Trophoblast cell (in vitro differentiated cells and primary cell): ENCODE results near the gene RELB.

Source experiments
- DNase-seq, 2 donors: peaks; one replicate each; pipeline ENCODE4 v3.0.0-alpha.2; 2016
- H2AFZ ChIP-seq: 2 replicates; pipeline ENCODE4 v1.6.1; 2013; ENCODE audit warnings: low read length, moderate library complexity, mild to moderate bottlenecking; ENCODE audit not compliant: insufficient read depth, poor library complexity
- H2AK5ac ChIP-seq: 2 replicates; pipeline ENCODE4 v1.6.1; 2013; ENCODE audit warnings: mild to moderate bottlenecking, low read length
- H2BK120ac ChIP-seq: 2 replicates; pipeline ENCODE4 v1.6.1; 2013; ENCODE audit warnings: low read length, mild to moderate bottlenecking, moderate library complexity; ENCODE audit not compliant: insufficient read depth, poor library complexity
- H2BK12ac ChIP-seq: 2 replicates; pipeline ENCODE4 v1.6.1; 2013; ENCODE audit warnings: mild to moderate bottlenecking, low read length, moderate library complexity
- H2BK5ac ChIP-seq: 2 replicates; pipeline ENCODE4 v1.6.1; 2013; ENCODE audit warnings: low read length, low read depth, moderate library complexity, mild to moderate bottlenecking; ENCODE audit not compliant: poor library complexity
- H3K14ac ChIP-seq: 2 replicates; pipeline ENCODE4 v1.6.1; 2013; ENCODE audit warnings: mild to moderate bottlenecking, low read length
- H3K18ac ChIP-seq: 2 replicates; pipeline ENCODE4 v1.6.1; 2013; ENCODE audit warnings: mild to moderate bottlenecking, low read length
- H3K23ac ChIP-seq: 2 replicates; pipeline ENCODE4 v1.6.1; 2013; ENCODE audit warnings: low read length
- H3K27ac ChIP-seq: 2 replicates; pipeline ENCODE4 v1.5.1; 2013; ENCODE audit warnings: low read depth, mild to moderate bottlenecking, inconsistent platforms, low read length, moderate library complexity
- H3K27me3 ChIP-seq: 2 replicates; pipeline ENCODE4 v1.6.1; 2013; ENCODE audit warnings: inconsistent platforms, mild to moderate bottlenecking, low read length, moderate library complexity; ENCODE audit not compliant: insufficient read depth
- H3K36me3 ChIP-seq, 2 experiments: 1 replicate in 1 of 2; 2 replicates in 1 of 2; pipeline ENCODE4 v1.6.1; 2013; ENCODE audit warnings: low read length in 2 of 2, mild to moderate bottlenecking in 2 of 2, moderate library complexity in 1 of 2; ENCODE audit not compliant: insufficient read depth in 2 of 2, control insufficient read depth in 1 of 2
- H3K4ac ChIP-seq: 2 replicates; pipeline ENCODE4 v1.6.1; 2013; ENCODE audit warnings: low read depth, mild to moderate bottlenecking, low read length, moderate library complexity
- H3K4me1 ChIP-seq, 2 experiments: 1 replicate in 1 of 2; 2 replicates in 1 of 2; pipeline ENCODE4 v1.6.1; 2013; ENCODE audit warnings: low read length in 2 of 2, mild to moderate bottlenecking in 2 of 2, moderate library complexity in 1 of 2; ENCODE audit not compliant: insufficient read depth in 2 of 2, control insufficient read depth in 1 of 2
- H3K4me2 ChIP-seq: 2 replicates; pipeline ENCODE4 v1.6.1; 2013; ENCODE audit warnings: inconsistent platforms, mild to moderate bottlenecking, low read length, moderate library complexity
- H3K4me3 ChIP-seq: 2 replicates; pipeline ENCODE4 v1.5.1; 2013; ENCODE audit warnings: mild to moderate bottlenecking, low read depth, low read length, inconsistent platforms
- H3K79me1 ChIP-seq: one replicate; pipeline ENCODE4 v1.6.1; 2013; ENCODE audit warnings: low read length
- H3K79me2 ChIP-seq: 2 replicates; pipeline ENCODE4 v1.6.1; 2013; ENCODE audit warnings: low read length, mild to moderate bottlenecking; ENCODE audit not compliant: control insufficient read depth, insufficient read depth, poor library complexity
- H3K9ac ChIP-seq: 2 replicates; pipeline ENCODE4 v1.6.1; 2013; ENCODE audit warnings: mild to moderate bottlenecking, low read length
- H3K9me3 ChIP-seq: 2 replicates; pipeline ENCODE4 v1.6.1; 2013; ENCODE audit warnings: low read depth, mild to moderate bottlenecking, control low read depth, inconsistent platforms, low read length; ENCODE audit not compliant: insufficient read depth
- H4K12ac ChIP-seq: 2 replicates; pipeline ENCODE4 v1.6.1; 2013; ENCODE audit warnings: low read depth, mild to moderate bottlenecking, low read length, moderate library complexity
- H4K8ac ChIP-seq: 2 replicates; pipeline ENCODE4 v1.6.1; 2013; ENCODE audit warnings: low read depth, mild to moderate bottlenecking, low read length, moderate library complexity
- H4K91ac ChIP-seq: one replicate; pipeline ENCODE4 v1.6.1; 2013; ENCODE audit warnings: low read depth, mild to moderate bottlenecking, low read length, moderate library complexity
- WGBS: extraction: QIAGEN DNeasy Blood & Tissue Kit; methylation state at CpG from one replicate; pipeline ENCODE4 v1.1.7; 2013; ENCODE audit warnings: missing lambda C conversion rate; ENCODE audit not compliant: insufficient read length, insufficient coverage; ENCODE audit errors: extremely low coverage; 5-methylcytosine and 5-hydroxymethylcytosine counted together

RELB gene

DNA sequence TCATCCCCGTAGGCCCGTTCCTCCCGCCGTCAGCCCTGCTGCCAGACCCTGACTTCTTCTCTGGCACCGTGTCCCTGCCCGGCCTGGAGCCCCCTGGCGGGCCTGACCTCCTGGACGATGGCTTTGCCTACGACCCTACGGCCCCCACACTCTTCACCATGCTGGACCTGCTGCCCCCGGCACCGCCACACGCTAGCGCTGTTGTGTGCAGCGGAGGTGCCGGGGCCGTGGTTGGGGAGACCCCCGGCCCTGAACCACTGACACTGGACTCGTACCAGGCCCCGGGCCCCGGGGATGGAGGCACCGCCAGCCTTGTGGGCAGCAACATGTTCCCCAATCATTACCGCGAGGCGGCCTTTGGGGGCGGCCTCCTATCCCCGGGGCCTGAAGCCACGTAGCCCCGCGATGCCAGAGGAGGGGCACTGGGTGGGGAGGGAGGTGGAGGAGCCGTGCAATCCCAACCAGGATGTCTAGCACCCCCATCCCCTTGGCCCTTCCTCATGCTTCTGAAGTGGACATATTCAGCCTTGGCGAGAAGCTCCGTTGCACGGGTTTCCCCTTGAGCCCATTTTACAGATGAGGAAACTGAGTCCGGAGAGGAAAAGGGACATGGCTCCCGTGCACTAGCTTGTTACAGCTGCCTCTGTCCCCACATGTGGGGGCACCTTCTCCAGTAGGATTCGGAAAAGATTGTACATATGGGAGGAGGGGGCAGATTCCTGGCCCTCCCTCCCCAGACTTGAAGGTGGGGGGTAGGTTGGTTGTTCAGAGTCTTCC lies 36.3 kb downstream of the RELB start:
- H4K8ac ChIP-seq = no peak overlapping the region
- no peak overlapping the region for H3K27ac ChIP-seq
- no peak overlapping the region for H2BK120ac ChIP-seq
- no peak overlapping the region for H2BK12ac ChIP-seq
- H3K4me1 ChIP-seq = peaks cover 7 to 8% of the 10 kb centered on the region in 2 experiments
- no peak overlapping the region for H3K4ac ChIP-seq
- no peak overlapping the region for H2AFZ ChIP-seq
- WGBS = no CpG with 5 or more reads among the region's 37 CpGs
- no peak overlapping the region for H4K91ac ChIP-seq
- peaks cover 3% of the 10 kb centered on the region for H3K79me1 ChIP-seq
- no peak overlapping the region for H3K4me2 ChIP-seq
- H3K23ac ChIP-seq = no peak overlapping the region
- DNase-seq = no peak
- H3K36me3 ChIP-seq = peaks cover 35 to 45% of the 10 kb centered on the region in 2 experiments
- H3K14ac ChIP-seq = no peak overlapping the region
- H3K79me2 ChIP-seq = peaks cover 12% of the 10 kb centered on the region
- no peak overlapping the region for H2BK5ac ChIP-seq
- H3K9ac ChIP-seq = no peak overlapping the region
- H3K18ac ChIP-seq = no peak overlapping the region
- H4K12ac ChIP-seq = no peak overlapping the region
- H3K27me3 ChIP-seq = no peaks in the 10 kb centered on the region
- H3K9me3 ChIP-seq = peaks cover 2% of the 10 kb centered on the region
- no peak overlapping the region for H3K4me3 ChIP-seq
- no peak overlapping the region for H2AK5ac ChIP-seq

DNA sequence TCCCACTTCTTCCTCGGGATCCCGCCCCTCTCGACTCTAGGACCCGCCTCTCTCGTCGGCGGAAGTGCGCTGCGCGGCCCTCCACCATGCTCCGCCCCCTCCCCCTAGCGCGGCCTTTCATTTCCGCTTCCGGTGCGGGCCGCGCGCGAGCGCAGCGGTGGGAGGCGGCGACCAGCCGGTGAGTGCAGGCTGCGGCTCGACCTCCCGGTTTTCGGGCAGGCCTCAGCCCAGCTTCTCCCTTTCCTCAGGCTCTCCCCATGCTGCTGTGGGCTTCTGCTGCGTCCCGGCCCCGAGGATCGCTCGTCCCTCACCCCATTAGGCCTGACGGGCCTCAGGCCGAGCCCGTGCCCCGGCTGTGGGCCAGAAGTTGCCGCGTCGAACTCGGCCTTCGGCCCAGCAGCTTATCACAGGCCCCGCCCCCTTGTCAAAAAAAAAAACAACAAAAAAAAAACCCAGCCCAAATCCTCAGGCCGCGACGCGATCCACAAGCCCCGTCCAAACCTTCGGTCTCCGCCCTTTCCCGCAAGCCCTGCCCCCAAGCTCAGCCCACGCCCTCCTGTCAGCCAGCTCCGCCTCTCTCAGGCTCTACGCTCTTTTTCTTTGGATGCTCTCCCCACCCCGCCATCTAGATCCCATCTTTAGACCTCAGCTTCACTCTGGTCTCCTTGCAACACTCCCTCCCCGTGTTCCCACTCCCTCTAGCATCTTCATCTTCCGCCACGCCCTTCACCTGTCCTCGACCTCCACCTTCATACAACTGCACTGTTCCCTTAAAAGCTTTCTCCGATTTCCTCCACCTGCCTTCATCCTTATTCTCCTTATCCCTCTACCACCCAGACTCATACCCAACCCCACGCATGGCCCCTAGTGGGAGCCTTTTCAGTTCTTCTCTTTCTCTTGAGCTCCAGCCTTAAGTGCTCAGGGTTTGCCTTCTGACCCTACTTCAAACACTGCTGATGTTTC lies 37.9 kb downstream of the RELB start, which contains the start of gene CLASRP:
Gene CLASRP (plus strand): TSS at position 115 of the 963 bp plus-strand sequence. CDS start 1,168 bp downstream, outside the sequence.
- Histone ChIP-seq H3K4me3 (peak within 1 kb of the TSS; percentile 87), H2AFZ (peak within 1 kb of the TSS; percentile 97), H3K23ac (no peak within 1 kb of the TSS), H3K4me2 (peak within 1 kb of the TSS; percentile 86), H4K8ac (peak within 1 kb of the TSS; percentile 99), H3K14ac (peak within 1 kb of the TSS; percentile 99), H3K9ac (peak within 1 kb of the TSS; percentile 85), H3K4me1 (peaks cover 7 to 8% of the 10 kb centered on the region in 2 experiments), H4K12ac (peak within 1 kb of the TSS; percentile 96), H3K27me3 (no peaks in the 10 kb centered on the region), H2BK5ac (peak within 1 kb of the TSS; percentile 94), H3K18ac (peak within 1 kb of the TSS; percentile 99), H3K36me3 (peaks cover 44 to 45% of the 10 kb centered on the region in 2 experiments), H2BK12ac (no peak within 1 kb of the TSS), H2BK120ac (peak within 1 kb of the TSS; percentile 80), H3K4ac (peak within 1 kb of the TSS; percentile 96), H3K79me1 (peaks cover 3% of the 10 kb centered on the region), H4K91ac (peak within 1 kb of the TSS; percentile 97), H3K27ac (peak within 1 kb of the TSS; percentile 73), H2AK5ac (peak within 1 kb of the TSS; percentile 98), H3K79me2 (peaks cover 12% of the 10 kb centered on the region), H3K9me3 (no peaks in the 10 kb centered on the region)
- no CpG with 5 or more reads among the region's 62 CpGs for WGBS
- peak; percentile 81 to 93 for DNase-seq

DNA sequence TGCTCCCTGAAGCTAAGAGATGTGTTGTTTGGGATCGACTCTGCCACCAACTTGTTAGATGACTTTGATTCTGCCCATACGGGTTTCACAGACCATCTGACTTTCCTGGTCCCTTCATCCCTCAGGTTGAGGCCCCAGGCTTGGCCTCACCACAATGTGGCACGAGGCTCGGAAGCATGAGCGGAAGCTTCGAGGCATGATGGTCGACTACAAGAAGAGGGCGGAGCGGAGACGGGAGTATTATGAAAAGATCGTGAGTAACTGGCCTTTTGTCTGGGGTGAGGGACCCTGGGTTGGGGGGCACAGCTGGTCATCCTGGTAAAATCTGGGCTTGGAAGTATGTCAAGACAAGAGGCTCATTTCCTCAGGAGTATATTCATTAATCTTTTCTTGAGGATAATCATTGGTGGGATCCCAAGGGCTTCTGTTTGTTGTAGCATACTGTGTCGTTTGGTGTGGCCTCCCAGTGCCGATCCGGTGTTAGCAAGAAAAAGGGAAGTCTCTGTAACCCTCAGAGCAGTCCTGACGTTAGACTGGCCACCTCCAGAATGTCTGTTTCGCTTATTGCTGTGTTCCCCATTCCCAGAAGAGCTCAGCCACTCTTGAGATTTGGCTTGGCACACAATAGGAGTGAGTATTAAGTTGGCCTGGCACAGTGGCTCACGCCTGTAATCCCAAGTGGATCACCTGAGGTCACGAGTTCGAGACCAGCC lies 39.0 kb downstream of the RELB start:
- no peak for DNase-seq
- H2BK12ac ChIP-seq = no peak overlapping the region
- peaks cover 3% of the 10 kb centered on the region for H3K79me1 ChIP-seq
- H3K23ac ChIP-seq = no peak overlapping the region
- H3K27ac ChIP-seq = no peak overlapping the region
- no peak overlapping the region for H4K91ac ChIP-seq
- H4K8ac ChIP-seq = no peak overlapping the region
- peak overlapping the region; percentile 14 for H3K18ac ChIP-seq
- peak overlapping the region; percentile 53 for H3K4ac ChIP-seq
- H3K14ac ChIP-seq = no peak overlapping the region
- H3K4me1 ChIP-seq = peaks cover 7 to 8% of the 10 kb centered on the region in 2 experiments
- no peak overlapping the region for H4K12ac ChIP-seq
- H2BK5ac ChIP-seq = no peak overlapping the region
- no peak overlapping the region for H3K4me2 ChIP-seq
- H3K9me3 ChIP-seq = no peaks in the 10 kb centered on the region
- H2AK5ac ChIP-seq = no peak overlapping the region
- peaks cover 12% of the 10 kb centered on the region for H3K79me2 ChIP-seq
- WGBS = no CpG with 5 or more reads among the region's 19 CpGs
- no peak overlapping the region for H2AFZ ChIP-seq
- H3K4me3 ChIP-seq = no peak overlapping the region
- H3K27me3 ChIP-seq = no peaks in the 10 kb centered on the region
- no peak overlapping the region for H2BK120ac ChIP-seq
- peaks cover 50 to 53% of the 10 kb centered on the region in 2 experiments for H3K36me3 ChIP-seq
- H3K9ac ChIP-seq = no peak overlapping the region

DNA sequence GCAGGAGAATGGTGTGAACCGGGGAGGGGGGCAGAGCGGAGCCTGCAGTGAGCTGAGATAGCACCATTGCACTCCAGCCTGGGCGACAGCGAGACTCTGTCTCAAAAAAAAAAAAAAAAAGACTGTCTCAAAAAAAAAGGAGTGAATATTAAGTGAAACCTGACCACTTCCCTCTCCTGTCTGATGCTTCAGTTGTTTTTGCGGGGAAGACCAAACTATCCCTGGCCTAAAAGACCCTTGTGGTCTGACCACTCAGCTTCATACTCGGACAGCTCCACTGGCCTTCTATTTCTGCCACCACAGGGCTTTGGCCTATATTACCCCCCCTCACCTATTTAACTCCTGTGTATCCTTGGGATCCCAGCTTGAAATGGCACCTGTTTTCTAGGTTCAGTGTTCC lies 39.9 kb downstream of the RELB start:
- WGBS = no CpG with 5 or more reads among the region's 6 CpGs

More for the DNA sequence above, 39.9 kb downstream of the RELB start:
- Histone ChIP-seq H3K4me1 (peaks cover 7 to 8% of the 10 kb centered on the region in 2 experiments), H3K9me3 (no peaks in the 10 kb centered on the region), H3K79me1 (peaks cover 3% of the 10 kb centered on the region), H2AFZ (no peak overlapping the region), H4K91ac (no peak overlapping the region), H2BK120ac (no peak overlapping the region), H3K27me3 (no peaks in the 10 kb centered on the region), H3K18ac (no peak overlapping the region), H3K27ac (no peak overlapping the region), H4K12ac (no peak overlapping the region), H3K4me3 (no peak overlapping the region), H2BK12ac (no peak overlapping the region), H3K36me3 (peaks cover 53 to 58% of the 10 kb centered on the region in 2 experiments), H3K23ac (no peak overlapping the region), H3K79me2 (peaks cover 12% of the 10 kb centered on the region), H3K9ac (no peak overlapping the region), H3K4me2 (no peak overlapping the region), H2AK5ac (no peak overlapping the region), H4K8ac (no peak overlapping the region), H3K14ac (no peak overlapping the region), H2BK5ac (no peak overlapping the region), H3K4ac (no peak overlapping the region)
- no peak for DNase-seq
